ENCODE data around the gene LRP2.

DNA sequence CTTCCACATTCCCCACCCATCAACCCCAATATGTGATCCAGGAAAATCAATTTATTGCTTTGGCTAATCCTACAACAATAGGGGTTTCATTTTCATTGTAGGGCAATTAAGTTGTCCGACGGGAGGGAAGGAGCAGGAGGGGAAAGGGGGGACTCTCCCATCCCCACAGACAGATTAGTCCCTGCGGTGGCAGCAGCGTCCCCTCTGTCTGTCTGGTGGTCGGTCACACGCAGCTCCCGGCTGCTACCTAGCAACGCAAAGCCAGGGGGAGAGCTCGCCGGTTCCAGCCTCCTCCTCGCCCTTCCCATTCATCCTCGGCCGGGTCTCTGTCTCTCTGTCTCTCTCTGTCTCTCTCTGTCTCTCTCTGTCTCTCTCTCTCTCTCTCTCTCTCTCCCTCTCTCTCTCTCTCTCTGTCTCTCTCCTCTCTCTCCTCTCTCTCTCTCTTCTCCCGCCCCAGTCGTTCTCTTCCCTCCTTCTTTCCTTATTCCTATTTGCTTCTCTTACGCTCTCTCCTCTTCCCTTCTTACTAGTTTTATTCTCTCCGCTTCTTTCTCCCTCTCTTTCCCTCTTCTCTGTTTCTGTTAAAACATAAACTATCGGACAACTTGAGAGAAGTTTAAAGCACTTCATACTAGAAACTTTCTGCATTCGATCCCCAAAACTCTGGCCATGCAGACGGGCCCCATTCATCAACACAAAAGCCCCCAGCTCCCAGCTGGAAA lies 1.2 kb downstream of the LRP2 start:
- TF ChIP-seq JUND (IDR thresholded peaks at IDR 0.05) (no peak), SP1 (IDR thresholded peaks at IDR 0.05) (no peak), YY1 (IDR thresholded peaks at IDR 0.05) (no peak), CTCF (IDR thresholded peaks at IDR 0.05; ENCODE audit: low read depth, low read length, missing input control) (no peak)

All from liver (tissue), 3 donors.